ENCODE data around the gene ACSL6.

Gene ACSL6

GRCh38 chr5:132017316-132017715 is 5.9 kb upstream of the ACSL6 start:
- no peak for DNase-seq (ENCODE audit: low spot score)

GRCh38 chr5:132016721-132017250 is 5.3 kb upstream of the ACSL6 start:
- DNase-seq (ENCODE audit: low spot score), result no peak

- no peak for DNase-seq (ENCODE audit: low spot score)
Observed at GRCh38 chr5:132013711-132014110, 2.3 kb upstream of the ACSL6 start.

GRCh38 chr5:132013006-132013689 is 1.7 kb upstream of the ACSL6 start:
- DNase-seq (ENCODE audit: low spot score), result no peak

GRCh38 chr5:132012371-132013005 is 1.0 kb upstream of the ACSL6 start:
- no peak for DNase-seq (ENCODE audit: low spot score)

GRCh38 chr5:132010989-132011621 is 353 bp downstream of the ACSL6 start:
- DNase-seq (ENCODE audit: low spot score), result peak; percentile 62

GRCh38 chr5:132010645-132010988 is 841 bp downstream of the ACSL6 start:
- peak; percentile 39 for DNase-seq (ENCODE audit: low spot score)

GRCh38 chr5:132009706-132010405 is 1.6 kb downstream of the ACSL6 start:
- DNase-seq (ENCODE audit: low spot score), result peak; percentile 71

GRCh38 chr5:132008961-132009680 is 2.3 kb downstream of the ACSL6 start:
- DNase-seq (ENCODE audit: low spot score), result peak; percentile 59

- DNase-seq (ENCODE audit: low spot score), result no peak
Observed at GRCh38 chr5:132008163-132008473, 3.3 kb downstream of the ACSL6 start.

GRCh38 chr5:132007399-132008162 is 3.9 kb downstream of the ACSL6 start:
- DNase-seq (ENCODE audit: low spot score), result peak; percentile 64

GRCh38 chr5:132006331-132007120 is 4.9 kb downstream of the ACSL6 start:
- no peak for DNase-seq (ENCODE audit: low spot score)

GRCh38 chr5:132005591-132005990 is 5.9 kb downstream of the ACSL6 start:
- no peak for DNase-seq (ENCODE audit: low spot score)

GRCh38 chr5:132003982-132004381 is 7.5 kb downstream of the ACSL6 start:
- DNase-seq (ENCODE audit: low spot score), result no peak

GRCh38 chr5:132003170-132003744 is 8.2 kb downstream of the ACSL6 start:
- DNase-seq (ENCODE audit: low spot score), result no peak

- no peak for DNase-seq (ENCODE audit: low spot score)
Observed at GRCh38 chr5:132002757-132003156, 8.7 kb downstream of the ACSL6 start.

- no peak for DNase-seq (ENCODE audit: low spot score)
Observed at GRCh38 chr5:132001647-132002561, 9.6 kb downstream of the ACSL6 start.

GRCh38 chr5:132000677-132001453 is 10.6 kb downstream of the ACSL6 start:
- DNase-seq (ENCODE audit: low spot score), result no peak

GRCh38 chr5:132000241-132000490 is 11.3 kb downstream of the ACSL6 start:
- no peak for DNase-seq (ENCODE audit: low spot score)
